SK-N-MC (cell line): Measurements from ENCODE around the gene RND2.
"Not testable (repeated sequence)": the region's sequence is repeated elsewhere in the genome, so short reads cannot be mapped to it uniquely, and the experiment has no call there.

Experiments
- DNase-seq: peaks from one replicate; pipeline ENCODE4 v3.0.0-alpha.2; 2011; ENCODE audit warnings: low read depth, low spot score
- H3K27ac ChIP-seq: fragments of 200-600 bp; sonication (generic); 2 replicates; pipeline ENCODE4 v1.5.1; 2016; ENCODE audit warnings: mixed run types
- H3K36me3 ChIP-seq: fragments of 200-600 bp; sonication (generic); 2 replicates; pipeline ENCODE4 v1.6.1; 2017; ENCODE audit warnings: antibody characterized with exemption, low read length, mixed read lengths; ENCODE audit not compliant: insufficient read depth
- H3K4me3 ChIP-seq: fragments of 200-600 bp; sonication (generic); 2 replicates; pipeline ENCODE4 v1.5.1; 2016
- H3K9ac ChIP-seq: fragments of 200-600 bp; sonication (generic); 2 replicates; pipeline ENCODE4 v1.8.0; 2017; ENCODE audit warnings: mixed run types, mixed read lengths; ENCODE audit not compliant: insufficient read length
- H3K9me3 ChIP-seq: fragments of 200-600 bp; sonication (generic); 2 replicates; pipeline ENCODE4 v1.6.1; 2017; ENCODE audit warnings: low read depth, mild to moderate bottlenecking, antibody characterized with exemption, low read length, moderate library complexity, mixed read lengths
- EZH2 ChIP-seq: fragments of 200-600 bp; sonication (generic); IDR thresholded peaks from one replicate; pipeline ENCODE4 v1.6.1; 2017; ENCODE audit warnings: antibody characterized with exemption
- FOXP2 ChIP-seq: optimal IDR thresholded peaks from 2 replicates; pipeline ENCODE3; 2011; ENCODE audit warnings: mild to moderate bottlenecking, moderate library complexity; ENCODE audit not compliant: insufficient read depth; ENCODE audit errors: extremely low read length, control extremely low read depth
- POLR2AphosphoS5 ChIP-seq: IDR thresholded peaks from 2 replicates; pipeline ENCODE4 v1.6.1; 2012; ENCODE audit warnings: mild to moderate bottlenecking, low read depth, low read length, borderline replicate concordance

The RND2 gene

GRCh38 chr17:43051969-43052368 is 26.9 kb downstream of the RND2 start:
- H3K9ac ChIP-seq: no peak overlapping the region
- no peak overlapping the region for H3K27ac ChIP-seq
- no peak for DNase-seq
- no peak overlapping the region for H3K4me3 ChIP-seq
- no peaks in the 10 kb centered on the region for H3K9me3 ChIP-seq
- no peak for TF ChIP-seq FOXP2
- TF ChIP-seq EZH2: no peak
- peaks cover 59% of the 10 kb centered on the region for H3K36me3 ChIP-seq

- DNase-seq, H3K9me3 ChIP-seq, H3K4me3 ChIP-seq, H3K9ac ChIP-seq, H3K27ac ChIP-seq: not testable (repeated sequence)
- H3K36me3 ChIP-seq: peaks cover 53% of the 10 kb centered on the region
Measured at GRCh38 chr17:43053008-43053407, 28.0 kb downstream of the RND2 start.

GRCh38 chr17:43056051-43056450 is 31.0 kb downstream of the RND2 start:
- Histone ChIP-seq H3K4me3 (no peak overlapping the region), H3K9ac (no peak overlapping the region), H3K9me3 (no peaks in the 10 kb centered on the region), H3K36me3 (peaks cover 44% of the 10 kb centered on the region), H3K27ac (no peak overlapping the region)
- DNase-seq: no peak
- no peak for TF ChIP-seq FOXP2
- TF ChIP-seq POLR2AphosphoS5: no peak
- no peak for TF ChIP-seq EZH2

- H3K9ac ChIP-seq: no peak overlapping the region
- peaks cover 31% of the 10 kb centered on the region for H3K36me3 ChIP-seq
- H3K4me3 ChIP-seq: no peak overlapping the region
- TF ChIP-seq FOXP2 (no peak), EZH2 (no peak), POLR2AphosphoS5 (no peak)
- no peak for DNase-seq
- H3K9me3 ChIP-seq: no peaks in the 10 kb centered on the region
- H3K27ac ChIP-seq: no peak overlapping the region
Measured at GRCh38 chr17:43062984-43063638, 38.1 kb downstream of the RND2 start.

GRCh38 chr17:43068570-43069367 is 43.7 kb downstream of the RND2 start:
- Histone ChIP-seq H3K27ac (peak overlapping the region; percentile 19; the same call in 1 of the 2 replicates), H3K9me3 (no peaks in the 10 kb centered on the region), H3K9ac (no peak overlapping the region), H3K4me3 (no peak overlapping the region), H3K36me3 (peaks cover 35% of the 10 kb centered on the region)
- TF ChIP-seq POLR2AphosphoS5 (no peak), FOXP2 (no peak), EZH2 (no peak)
- no peak for DNase-seq

GRCh38 chr17:43069368-43069898 is 44.4 kb downstream of the RND2 start:
- TF ChIP-seq FOXP2 (no peak), POLR2AphosphoS5 (no peak), EZH2 (no peak)
- DNase-seq: no peak
- Histone ChIP-seq H3K36me3 (peaks cover 39% of the 10 kb centered on the region), H3K27ac (peak overlapping the region; percentile 19; the same call in 1 of the 2 replicates), H3K9ac (no peak overlapping the region), H3K9me3 (no peaks in the 10 kb centered on the region), H3K4me3 (no peak overlapping the region)

- no peak for TF ChIP-seq EZH2
- no peak for TF ChIP-seq FOXP2
- no peak for TF ChIP-seq POLR2AphosphoS5
- H3K9ac ChIP-seq: no peak overlapping the region
- peaks cover 39% of the 10 kb centered on the region for H3K36me3 ChIP-seq
- H3K27ac ChIP-seq: no peak overlapping the region
- no peak overlapping the region for H3K4me3 ChIP-seq
- no peak for DNase-seq
- H3K9me3 ChIP-seq: no peaks in the 10 kb centered on the region
Measured at GRCh38 chr17:43070257-43070656, 45.2 kb downstream of the RND2 start.

- no peak for DNase-seq
- no peaks in the 10 kb centered on the region for H3K9me3 ChIP-seq
- no peak overlapping the region for H3K4me3 ChIP-seq
- H3K27ac ChIP-seq: no peak overlapping the region
- no peak overlapping the region for H3K9ac ChIP-seq
- H3K36me3 ChIP-seq: peaks cover 33% of the 10 kb centered on the region
- no peak for TF ChIP-seq POLR2AphosphoS5
- TF ChIP-seq FOXP2: no peak
- no peak for TF ChIP-seq EZH2
Measured at GRCh38 chr17:43070872-43071271, 45.8 kb downstream of the RND2 start.
